GM11168 (cell line): ENCODE measurements around the gene MALSU1.

Experiments
- in situ Hi-C: fragments of 300-500 bp; cut with MboI; formaldehyde crosslinking; loops from one replicate; pipeline ENCODE4 v1.12.0; 2022; ENCODE audit warnings: low sequenced_read_pairs; ENCODE audit not compliant: unreplicated experiment

Gene MALSU1

GRCh38 chr7:23356726-23357125, 57.6 kb downstream of the MALSU1 start:
- in situ Hi-C loops, result no loop called here

- in situ Hi-C loops, result no loop called here
These were observed 58.3 kb downstream of the MALSU1 start for GRCh38 chr7:23357190-23358093.

GRCh38 chr7:23358152-23358674, 59.1 kb downstream of the MALSU1 start:
- in situ Hi-C loops, result no loop called here
